ENCODE data around the gene HMX1. TPM values are rescaled to one million over a fixed set of nuclear protein-coding genes. Genes with fewer than 3 reads are reported as not detected.

The HMX1 gene
- total RNA-seq, 1 donor, result not detected

GRCh38 chr4:8906668-8906970 is 35.0 kb upstream of the HMX1 start:
- H3K4me1 ChIP-seq (ENCODE audit: insufficient read depth, low read length), result no peaks in the 10 kb centered on the region
- H3K79me2 ChIP-seq (ENCODE audit: insufficient read depth, low read length), result no peaks in the 10 kb centered on the region
- H3K27ac ChIP-seq (ENCODE audit: low read depth, low read length), result no peak overlapping the region
- H2AFZ ChIP-seq (ENCODE audit: low read length), result no peak overlapping the region
- H3K36me3 ChIP-seq (ENCODE audit: insufficient read depth, low read length), result no peaks in the 10 kb centered on the region
- H3K27me3 ChIP-seq (ENCODE audit: insufficient read depth, low read length), result no peaks in the 10 kb centered on the region
- DNase-seq (ENCODE audit: insufficient read length, low spot score, missing footprints), result peak; percentile 67
- H3K4me2 ChIP-seq (ENCODE audit: insufficient read depth, low read length), result no peak overlapping the region
- H4K20me1 ChIP-seq (ENCODE audit: insufficient read depth, low read length), result no peaks in the 10 kb centered on the region
- TF ChIP-seq CTCF (IDR thresholded peaks at IDR 0.05; ENCODE audit: extremely low read depth, low read depth, low read length), result no peak
- H3K4me3 ChIP-seq (ENCODE audit: insufficient read depth, low read length), result no peak overlapping the region
- peaks cover 6% of the 10 kb centered on the region for H3K9me3 ChIP-seq (ENCODE audit: low read depth, low read length)

GRCh38 chr4:8905773-8906667 is 34.4 kb upstream of the HMX1 start:
- Histone ChIP-seq H3K4me3 (ENCODE audit: insufficient read depth, low read length) (no peak overlapping the region), H2AFZ (ENCODE audit: low read length) (no peak overlapping the region), H3K27me3 (ENCODE audit: insufficient read depth, low read length) (no peaks in the 10 kb centered on the region), H3K36me3 (ENCODE audit: insufficient read depth, low read length) (no peaks in the 10 kb centered on the region), H3K9me3 (ENCODE audit: low read depth, low read length) (peaks cover 9% of the 10 kb centered on the region), H3K27ac (ENCODE audit: low read depth, low read length) (no peak overlapping the region), H4K20me1 (ENCODE audit: insufficient read depth, low read length) (no peaks in the 10 kb centered on the region), H3K4me2 (ENCODE audit: insufficient read depth, low read length) (no peak overlapping the region), H3K79me2 (ENCODE audit: insufficient read depth, low read length) (no peaks in the 10 kb centered on the region), H3K4me1 (ENCODE audit: insufficient read depth, low read length) (no peaks in the 10 kb centered on the region)
- DNase-seq (ENCODE audit: insufficient read length, low spot score, missing footprints), result peak; percentile 67
- no peak for TF ChIP-seq CTCF (IDR thresholded peaks at IDR 0.05; ENCODE audit: extremely low read depth, low read depth, low read length)

- Histone ChIP-seq H2AFZ (ENCODE audit: low read length) (no peak overlapping the region), H3K27ac (ENCODE audit: low read depth, low read length) (no peak overlapping the region), H3K27me3 (ENCODE audit: insufficient read depth, low read length) (no peaks in the 10 kb centered on the region), H4K20me1 (ENCODE audit: insufficient read depth, low read length) (no peaks in the 10 kb centered on the region), H3K4me2 (ENCODE audit: insufficient read depth, low read length) (no peak overlapping the region), H3K4me1 (ENCODE audit: insufficient read depth, low read length) (no peaks in the 10 kb centered on the region), H3K4me3 (ENCODE audit: insufficient read depth, low read length) (no peak overlapping the region), H3K79me2 (ENCODE audit: insufficient read depth, low read length) (no peaks in the 10 kb centered on the region), H3K36me3 (ENCODE audit: insufficient read depth, low read length) (no peaks in the 10 kb centered on the region), H3K9me3 (ENCODE audit: low read depth, low read length) (peaks cover 9% of the 10 kb centered on the region)
- no peak for TF ChIP-seq CTCF (IDR thresholded peaks at IDR 0.05; ENCODE audit: extremely low read depth, low read depth, low read length)
- peak; percentile 79 for DNase-seq (ENCODE audit: insufficient read length, low spot score, missing footprints)
Observed at GRCh38 chr4:8905226-8905772, 33.7 kb upstream of the HMX1 start.

GRCh38 chr4:8904666-8905065 is 33.0 kb upstream of the HMX1 start:
- no peak overlapping the region for H3K4me2 ChIP-seq (ENCODE audit: insufficient read depth, low read length)
- no peaks in the 10 kb centered on the region for H3K79me2 ChIP-seq (ENCODE audit: insufficient read depth, low read length)
- no peaks in the 10 kb centered on the region for H4K20me1 ChIP-seq (ENCODE audit: insufficient read depth, low read length)
- no peaks in the 10 kb centered on the region for H3K36me3 ChIP-seq (ENCODE audit: insufficient read depth, low read length)
- H2AFZ ChIP-seq (ENCODE audit: low read length), result no peak overlapping the region
- H3K9me3 ChIP-seq (ENCODE audit: low read depth, low read length), result peaks cover 9% of the 10 kb centered on the region
- no peaks in the 10 kb centered on the region for H3K27me3 ChIP-seq (ENCODE audit: insufficient read depth, low read length)
- DNase-seq (ENCODE audit: insufficient read length, low spot score, missing footprints), result peak; percentile 86
- no peaks in the 10 kb centered on the region for H3K4me1 ChIP-seq (ENCODE audit: insufficient read depth, low read length)
- no peak for TF ChIP-seq CTCF (IDR thresholded peaks at IDR 0.05; ENCODE audit: extremely low read depth, low read depth, low read length)
- H3K27ac ChIP-seq (ENCODE audit: low read depth, low read length), result no peak overlapping the region
- H3K4me3 ChIP-seq (ENCODE audit: insufficient read depth, low read length), result no peak overlapping the region
